ENCODE results near the gene WDR91. TPM values are rescaled to one million over a fixed set of nuclear protein-coding genes. Genes with fewer than 3 reads are reported as not detected.
"Not testable (repeated sequence)": the region's sequence is repeated elsewhere in the genome, so short reads cannot be mapped to it uniquely, and the experiment has no call there.

WDR91 gene
- total and polyA plus RNA-seq, 8 donors: 6.3 to 79.4 (median 15.5) TPM

GRCh38 chr7:135215180-135215579 lies 3.9 kb upstream of the WDR91 start:
- peaks cover 3 to 16% (median 10%) of the 10 kb centered on the region in 4 donors for H3K4me1 ChIP-seq
- intact Hi-C loops (cut with DNase I; ENCODE audit: low total_unique reads): no loop called here
- H3K9me3 ChIP-seq: no peaks in the 10 kb centered on the region
- no peaks in the 10 kb centered on the region for H3K27me3 ChIP-seq
- H3K27ac ChIP-seq: no peak overlapping the region
- 79 to 90% (median 85%) methylated on average over 4 of the region's 4 CpGs for WGBS, 5 donors
- H3K36me3 ChIP-seq: no peaks in the 10 kb centered on the region
- H3K4me3 ChIP-seq: no peak overlapping the region
- TF ChIP-seq POLR2A (IDR thresholded peaks at IDR 0.05) (no peak), EP300 (IDR thresholded peaks at IDR 0.05) (no peak), CTCF (IDR thresholded peaks at IDR 0.05) (no peak), POLR2AphosphoS5 (IDR thresholded peaks at IDR 0.05) (no peak)
- DNase-seq: no peak

- H3K27ac ChIP-seq: no peak overlapping the region
- no peaks in the 10 kb centered on the region for H3K36me3 ChIP-seq
- H3K9me3 ChIP-seq: no peaks in the 10 kb centered on the region
- intact Hi-C loops (cut with DNase I; ENCODE audit: low total_unique reads): no loop called here
- H3K27me3 ChIP-seq: no peaks in the 10 kb centered on the region
- H3K4me1 ChIP-seq: peaks cover 12 to 30% (median 24%) of the 10 kb centered on the region in 4 donors
- DNase-seq: no peak
- no peak overlapping the region for H3K4me3 ChIP-seq
- TF ChIP-seq POLR2AphosphoS5 (IDR thresholded peaks at IDR 0.05): no peak
- TF ChIP-seq EP300 (IDR thresholded peaks at IDR 0.05): no peak
- no peak for TF ChIP-seq CTCF (IDR thresholded peaks at IDR 0.05)
- TF ChIP-seq POLR2A (IDR thresholded peaks at IDR 0.05): no peak
- 37 to 74% (median 53%) methylated on average over 2 of the region's 2 CpGs for WGBS, 5 donors
Observed at GRCh38 chr7:135213831-135214230, 2.5 kb upstream of the WDR91 start.

GRCh38 chr7:135211946-135212685 lies 790 bp upstream of the WDR91 start:
- peaks cover 17 to 41% (median 34%) of the 10 kb centered on the region in 4 donors for H3K4me1 ChIP-seq
- H3K27me3 ChIP-seq; H3K9me3 ChIP-seq; intact Hi-C loops (cut with DNase I; ENCODE audit: low total_unique reads); H3K36me3 ChIP-seq: not testable (repeated sequence)
- peak in 1 of 2 donors; percentile 49 for DNase-seq
- peak overlapping the region; percentile 71 to 82 (median 78) for H3K4me3 ChIP-seq
- WGBS, 5 donors: 43 to 53% (median 49%) methylated on average over 27 to 30 of the region's 30 CpGs
- peak overlapping the region; percentile 92 to 96 (median 94) for H3K27ac ChIP-seq

- TF ChIP-seq POLR2AphosphoS5 (IDR thresholded peaks at IDR 0.05) (no peak), CTCF (IDR thresholded peaks at IDR 0.05) (no peak), EP300 (IDR thresholded peaks at IDR 0.05) (no peak), POLR2A (IDR thresholded peaks at IDR 0.05) (no peak)
- Histone ChIP-seq H3K4me3 (peak overlapping the region; percentile 71 to 82 (median 78)), H3K27me3 (no peaks in the 10 kb centered on the region), H3K4me1 (peaks cover 17 to 43% (median 37%) of the 10 kb centered on the region in 4 donors), H3K27ac (peak overlapping the region; percentile 92 to 96 (median 93)), H3K36me3 (peaks cover 0 to 9% (median 6%) of the 10 kb centered on the region in 4 donors), H3K9me3 (no peaks in the 10 kb centered on the region)
- peak in 1 of 2 donors; percentile 63 for DNase-seq
- WGBS, 5 donors: 0 to 2% (median 0%) methylated on average over 9 to 13 of the region's 13 CpGs
- intact Hi-C loops (cut with DNase I; ENCODE audit: low total_unique reads): no loop called here
Observed at GRCh38 chr7:135210888-135211178, 493 bp downstream of the WDR91 start.

GRCh38 chr7:135209225-135209834 lies 2.0 kb downstream of the WDR91 start:
- Histone ChIP-seq H3K4me1 (peaks cover 17 to 43% (median 37%) of the 10 kb centered on the region in 4 donors), H3K27me3 (no peaks in the 10 kb centered on the region), H3K27ac (no peak overlapping the region), H3K36me3 (peaks cover 9 to 25% (median 22%) of the 10 kb centered on the region in 4 donors), H3K9me3 (no peaks in the 10 kb centered on the region), H3K4me3 (no peak overlapping the region)
- 63 to 79% (median 70%) methylated on average over 7 of the region's 7 CpGs for WGBS, 5 donors
- no peak for DNase-seq
- TF ChIP-seq EP300 (IDR thresholded peaks at IDR 0.05): no peak
- TF ChIP-seq POLR2AphosphoS5 (IDR thresholded peaks at IDR 0.05): no peak
- no peak for TF ChIP-seq POLR2A (IDR thresholded peaks at IDR 0.05)
- intact Hi-C loops (cut with DNase I; ENCODE audit: low total_unique reads): no loop called here
